SU-DHL-6 (cell line): Measurements from ENCODE around the gene ARHGEF1.

Source experiments
- H2AFZ ChIP-seq: fragments of 200-600 bp; sonication (generic); 2 replicates; pipeline ENCODE4 v1.6.1; 2014; ENCODE audit warnings: low read depth, mild to moderate bottlenecking, moderate library complexity, mixed read lengths, antibody characterized with exemption, low read length; ENCODE audit not compliant: severe bottlenecking
- H3F3A ChIP-seq: fragments of 200-600 bp; shearing (Covaris generic); 2 replicates; pipeline ENCODE4 v1.6.0; 2016; ENCODE audit warnings: antibody characterized with exemption, mild to moderate bottlenecking; ENCODE audit not compliant: insufficient read depth
- H3K27ac ChIP-seq: fragments of 200-600 bp; sonication (generic); 2 replicates; pipeline ENCODE4 v1.5.1; 2016; ENCODE audit warnings: low read depth, mild to moderate bottlenecking, low read length, moderate library complexity, mixed read lengths
- H3K27me3 ChIP-seq: fragments of 200-600 bp; sonication (generic), shearing (Covaris generic); 2 replicates; pipeline ENCODE4 v1.6.0; 2014; ENCODE audit warnings: mild to moderate bottlenecking, low read length
- H3K36me3 ChIP-seq: fragments of 200-600 bp; sonication (generic); 2 replicates; pipeline ENCODE4 v1.6.1; 2014; ENCODE audit warnings: mild to moderate bottlenecking, low read length, mixed read lengths
- H3K4me2 ChIP-seq: fragments of 300-600, 200-600 bp; shearing (Covaris generic), sonication (generic); 2 replicates; pipeline ENCODE4 v1.6.0; 2014; ENCODE audit warnings: low read length, low read depth, mild to moderate bottlenecking; ENCODE audit not compliant: poor library complexity, severe bottlenecking
- H3K4me3 ChIP-seq: fragments of 200-600 bp; sonication (generic); 2 replicates; pipeline ENCODE4 v1.5.1; 2014; ENCODE audit warnings: antibody characterized with exemption, low read length, mild to moderate bottlenecking, mixed read lengths; ENCODE audit not compliant: insufficient read depth, poor library complexity, severe bottlenecking
- H3K79me2 ChIP-seq: fragments of 200-600 bp; sonication (generic); 2 replicates; pipeline ENCODE4 v1.6.1; 2014; ENCODE audit warnings: mild to moderate bottlenecking, low read length, moderate library complexity; ENCODE audit not compliant: insufficient read depth
- H3K9ac ChIP-seq: fragments of 200-600 bp; sonication (generic); 2 replicates; pipeline ENCODE4 v1.7.0; 2014; ENCODE audit warnings: mild to moderate bottlenecking, low read length
- H3K9me2 ChIP-seq: fragments of 200-600 bp; sonication (generic); replicated peaks from 2 replicates; pipeline ENCODE4 v1.6.1; 2014; ENCODE audit warnings: low read length; ENCODE audit not compliant: insufficient read depth
- H3K9me3 ChIP-seq: fragments of 200-600 bp; sonication (generic); 2 replicates; pipeline ENCODE4 v1.6.1; 2014; ENCODE audit warnings: low read length, mixed read lengths; ENCODE audit not compliant: insufficient read depth
- H4K20me1 ChIP-seq: fragments of 200-600 bp; sonication (generic); 2 replicates; pipeline ENCODE4 v1.6.1; 2014; ENCODE audit warnings: low read depth, mild to moderate bottlenecking, antibody characterized with exemption, low read length, moderate library complexity, mixed read lengths
- EZH2phosphoT487 ChIP-seq: fragments of 200-600 bp; sonication (generic), shearing (Covaris generic); conservative IDR thresholded peaks from 2 replicates; pipeline ENCODE4 v1.6.1; 2018; ENCODE audit warnings: mild to moderate bottlenecking, antibody characterized with exemption, low read length, moderate library complexity, mixed read lengths
- TF ChIP-seq, protein P1 (sequence below): fragments of 200-600 bp; sonication (generic); IDR thresholded peaks from one replicate; pipeline ENCODE4 v1.5.1; 2017; ENCODE audit warnings: antibody characterized with exemption, mild to moderate bottlenecking, low read length, moderate library complexity; ENCODE audit not compliant: insufficient read depth, poor library complexity, severe bottlenecking

Gene ARHGEF1

DNA sequence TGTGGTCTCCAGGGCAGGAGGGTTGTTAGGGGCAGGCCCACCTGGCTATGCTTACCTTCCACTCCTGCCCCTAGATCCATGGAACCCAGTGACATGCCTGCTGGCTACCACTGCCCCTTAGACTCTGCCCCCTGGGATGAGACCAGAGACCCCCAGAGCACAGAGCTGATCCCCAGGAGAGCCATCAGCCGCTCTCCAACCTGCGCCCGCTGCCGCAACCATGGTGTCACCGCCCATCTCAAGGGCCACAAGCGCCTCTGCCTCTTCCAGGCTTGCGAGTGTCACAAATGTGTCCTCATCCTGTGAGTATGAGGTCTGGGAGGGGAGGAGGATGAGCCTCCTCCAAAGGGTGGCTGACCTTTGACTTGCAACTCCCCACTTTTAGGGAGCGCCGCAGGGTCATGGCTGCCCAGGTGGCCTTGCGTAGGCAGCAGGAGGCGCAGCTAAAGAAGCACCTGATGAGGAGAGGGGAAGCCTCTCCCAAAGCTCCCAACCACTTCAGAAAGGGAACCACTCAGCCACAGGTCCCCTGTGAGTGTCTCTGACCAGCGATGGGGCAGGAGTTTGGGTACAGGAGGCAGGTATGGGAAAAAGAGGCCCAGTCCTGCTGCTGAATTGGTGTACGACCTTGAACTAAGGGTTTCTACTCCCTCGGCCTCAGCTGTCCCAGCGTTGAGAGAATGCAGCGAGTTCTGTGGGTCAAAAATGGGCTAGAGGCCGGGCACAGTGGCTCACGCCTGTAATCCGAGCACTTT, 35.5 kb upstream of the ARHGEF1 start:
- Histone ChIP-seq H4K20me1 (no peaks in the 10 kb centered on the region), H3K9ac (no peak overlapping the region), H3K79me2 (no peaks in the 10 kb centered on the region), H3K9me3 (no peaks in the 10 kb centered on the region), H3K27ac (no peak overlapping the region), H3K9me2 (no peaks in the 10 kb centered on the region), H3K36me3 (no peaks in the 10 kb centered on the region), H3K4me2 (no peak overlapping the region), H3K27me3 (no peaks in the 10 kb centered on the region), H3F3A (no peaks in the 10 kb centered on the region), H2AFZ (no peak overlapping the region), H3K4me3 (no peak overlapping the region)
- TF ChIP-seq EZH2phosphoT487 = no peak
- TF ChIP-seq, protein P1, sequence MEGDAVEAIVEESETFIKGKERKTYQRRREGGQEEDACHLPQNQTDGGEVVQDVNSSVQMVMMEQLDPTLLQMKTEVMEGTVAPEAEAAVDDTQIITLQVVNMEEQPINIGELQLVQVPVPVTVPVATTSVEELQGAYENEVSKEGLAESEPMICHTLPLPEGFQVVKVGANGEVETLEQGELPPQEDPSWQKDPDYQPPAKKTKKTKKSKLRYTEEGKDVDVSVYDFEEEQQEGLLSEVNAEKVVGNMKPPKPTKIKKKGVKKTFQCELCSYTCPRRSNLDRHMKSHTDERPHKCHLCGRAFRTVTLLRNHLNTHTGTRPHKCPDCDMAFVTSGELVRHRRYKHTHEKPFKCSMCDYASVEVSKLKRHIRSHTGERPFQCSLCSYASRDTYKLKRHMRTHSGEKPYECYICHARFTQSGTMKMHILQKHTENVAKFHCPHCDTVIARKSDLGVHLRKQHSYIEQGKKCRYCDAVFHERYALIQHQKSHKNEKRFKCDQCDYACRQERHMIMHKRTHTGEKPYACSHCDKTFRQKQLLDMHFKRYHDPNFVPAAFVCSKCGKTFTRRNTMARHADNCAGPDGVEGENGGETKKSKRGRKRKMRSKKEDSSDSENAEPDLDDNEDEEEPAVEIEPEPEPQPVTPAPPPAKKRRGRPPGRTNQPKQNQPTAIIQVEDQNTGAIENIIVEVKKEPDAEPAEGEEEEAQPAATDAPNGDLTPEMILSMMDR = no peak

DNA sequence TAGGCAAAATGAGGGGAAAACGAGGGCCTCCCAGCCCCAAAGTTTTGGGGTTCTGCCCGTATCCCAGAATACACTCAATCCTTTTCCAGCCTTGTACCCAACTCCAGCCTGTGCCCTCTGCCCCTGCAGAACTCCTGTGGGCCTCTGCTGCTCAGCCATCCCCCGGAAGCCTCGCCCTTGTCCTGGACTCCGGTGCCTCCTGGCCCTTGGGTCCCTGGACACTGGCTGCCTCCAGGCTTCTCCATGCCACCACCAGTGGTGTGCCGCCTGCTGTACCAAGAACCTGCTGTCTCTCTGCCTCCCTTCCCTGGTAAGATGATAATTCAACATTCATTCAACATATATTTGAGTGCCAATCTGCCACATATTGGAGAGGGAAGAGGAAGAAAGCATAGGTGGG, 34.3 kb upstream of the ARHGEF1 start:
- Histone ChIP-seq H3K9ac (no peak overlapping the region), H3F3A (no peaks in the 10 kb centered on the region), H2AFZ (no peak overlapping the region), H3K27me3 (no peaks in the 10 kb centered on the region), H3K4me2 (no peak overlapping the region), H3K4me3 (no peak overlapping the region), H3K79me2 (no peaks in the 10 kb centered on the region), H3K9me3 (no peaks in the 10 kb centered on the region), H4K20me1 (no peaks in the 10 kb centered on the region), H3K9me2 (no peaks in the 10 kb centered on the region), H3K36me3 (no peaks in the 10 kb centered on the region), H3K27ac (no peak overlapping the region)
- TF ChIP-seq, protein P1 = no peak
- TF ChIP-seq EZH2phosphoT487 = no peak

DNA sequence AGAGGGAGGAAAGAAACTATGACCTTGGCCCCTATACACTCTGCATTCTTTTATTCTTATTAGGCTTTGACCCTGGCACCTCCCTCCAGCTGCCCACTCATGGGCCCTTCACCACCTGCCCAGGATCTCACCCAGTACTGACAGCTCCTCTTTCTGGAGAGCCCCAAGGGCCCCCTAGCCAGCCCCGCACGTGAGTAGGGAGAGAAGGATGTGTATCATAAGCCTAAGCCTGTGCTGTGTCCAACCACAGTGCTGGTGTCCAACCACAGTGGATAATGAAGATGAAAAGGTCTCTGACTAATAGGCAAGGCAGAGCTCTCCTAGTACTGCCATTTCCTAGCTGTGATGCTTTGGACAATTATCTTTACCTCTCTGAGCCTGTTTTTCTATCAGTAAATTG, 33.9 kb upstream of the ARHGEF1 start:
- H3K9ac ChIP-seq = no peak overlapping the region
- TF ChIP-seq, protein P1 = no peak
- TF ChIP-seq EZH2phosphoT487 = no peak

More for the DNA sequence above, 33.9 kb upstream of the ARHGEF1 start:
- no peak overlapping the region for H3K4me2 ChIP-seq
- H3K27me3 ChIP-seq = no peaks in the 10 kb centered on the region
- no peaks in the 10 kb centered on the region for H3K36me3 ChIP-seq
- H3K4me3 ChIP-seq = no peak overlapping the region
- no peak overlapping the region for H2AFZ ChIP-seq
- no peaks in the 10 kb centered on the region for H4K20me1 ChIP-seq
- no peaks in the 10 kb centered on the region for H3K9me2 ChIP-seq
- H3K79me2 ChIP-seq = no peaks in the 10 kb centered on the region
- no peaks in the 10 kb centered on the region for H3K9me3 ChIP-seq
- no peaks in the 10 kb centered on the region for H3F3A ChIP-seq
- H3K27ac ChIP-seq = no peak overlapping the region
